ENCODE data around the gene GAB2.

The GAB2 gene

DNA sequence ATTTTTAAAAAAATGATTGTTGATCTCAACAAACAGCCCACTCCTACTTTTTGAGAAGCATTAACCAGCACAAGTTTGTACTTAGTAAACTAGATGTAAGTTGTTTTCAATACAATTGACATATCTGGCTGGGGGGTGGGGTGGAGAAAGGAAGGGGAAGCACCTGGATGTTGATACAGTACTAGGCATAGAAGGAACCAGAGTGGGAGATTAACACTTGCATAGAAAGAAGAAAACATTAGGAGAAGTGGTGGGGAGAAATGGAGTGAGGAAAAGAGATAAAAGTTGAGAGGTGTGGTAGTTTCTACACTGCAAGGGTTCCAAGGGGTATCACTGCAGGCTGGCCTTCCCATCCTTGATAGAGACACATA, 10.6 kb upstream of the GAB2 start:
- DNase-seq (ENCODE audit: low spot score) = no peak

DNA sequence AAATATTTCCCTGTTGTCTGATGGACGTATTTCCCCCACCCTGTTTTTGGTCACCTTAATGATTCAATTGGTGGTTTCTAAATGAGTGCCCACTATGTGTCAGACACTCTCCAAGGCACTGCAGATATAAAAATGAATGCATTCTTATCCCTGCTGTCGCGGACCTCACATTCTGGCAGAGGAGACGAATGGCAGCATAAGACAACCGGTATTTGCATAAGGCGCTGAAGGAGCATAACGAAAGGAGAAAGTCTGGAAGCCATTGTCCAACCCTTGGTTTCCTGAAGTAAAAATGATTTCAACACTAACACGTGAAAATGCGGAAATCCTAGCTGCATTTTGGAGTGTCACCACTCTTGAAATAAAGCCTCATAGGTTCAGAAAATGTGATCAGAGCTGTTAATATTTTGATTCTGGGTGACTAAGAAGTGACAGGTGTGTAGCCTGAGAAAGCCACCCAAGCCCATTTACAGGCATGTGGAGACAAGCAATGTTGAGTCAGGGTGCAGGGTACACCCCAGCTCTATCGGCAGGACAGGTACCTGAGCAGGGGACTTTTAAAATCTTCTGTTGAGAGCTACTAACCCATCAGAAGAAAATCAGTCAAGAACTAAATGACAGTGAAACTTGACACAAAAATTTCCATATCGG, 10.1 kb upstream of the GAB2 start:
- no peak for DNase-seq (ENCODE audit: low spot score)

DNA sequence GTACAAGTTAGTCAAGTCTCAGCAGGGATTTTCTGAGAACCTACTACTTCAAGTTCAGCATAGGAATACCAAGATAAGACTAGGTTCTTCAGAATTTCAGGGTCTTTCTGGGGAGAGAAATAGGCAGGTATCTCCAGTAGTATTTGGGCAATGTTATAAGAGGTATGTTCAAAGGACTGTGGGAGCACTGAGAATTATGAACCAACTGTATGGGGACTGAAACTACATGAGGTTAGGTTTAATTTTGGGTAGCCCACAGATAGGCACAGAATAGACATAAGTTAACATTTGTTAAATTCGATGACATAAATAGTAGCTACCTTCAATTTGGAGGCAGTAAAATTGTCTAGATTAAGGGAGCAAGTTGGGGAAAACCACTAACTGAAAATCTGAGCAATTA, 9.2 kb upstream of the GAB2 start:
- no peak for DNase-seq (ENCODE audit: low spot score)

DNA sequence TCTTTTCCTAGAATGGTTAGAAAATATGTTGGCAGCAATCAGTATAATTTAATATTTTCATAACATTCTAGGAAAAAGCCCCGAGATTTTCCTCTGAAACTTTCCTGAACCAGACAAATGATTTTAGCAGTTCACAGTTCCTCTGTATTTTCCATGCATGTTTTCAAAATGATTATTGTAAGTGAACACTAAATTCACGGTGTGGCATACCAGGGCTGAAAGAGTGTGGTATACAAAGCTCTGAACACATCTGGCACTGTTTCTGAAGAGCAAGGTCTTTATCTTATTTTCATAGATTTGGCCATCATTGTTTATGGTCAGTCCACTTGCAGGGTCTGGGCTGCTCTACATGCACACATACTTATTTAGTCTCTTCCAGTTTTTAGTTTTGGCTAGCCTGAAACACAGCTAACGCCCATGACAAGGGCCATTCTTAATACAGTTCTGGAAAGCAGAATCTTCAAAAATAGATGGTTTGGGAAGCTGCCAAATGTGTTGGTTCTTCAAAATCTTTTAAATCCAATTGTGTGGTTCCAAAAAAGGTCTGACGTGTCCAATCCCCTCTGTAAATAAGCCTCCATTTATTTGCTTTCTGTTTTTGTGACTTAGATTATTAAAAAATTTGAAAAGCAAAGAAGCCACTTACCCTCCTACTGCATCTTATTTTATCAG, 7.9 kb upstream of the GAB2 start:
- DNase-seq (ENCODE audit: low spot score) = no peak

DNA sequence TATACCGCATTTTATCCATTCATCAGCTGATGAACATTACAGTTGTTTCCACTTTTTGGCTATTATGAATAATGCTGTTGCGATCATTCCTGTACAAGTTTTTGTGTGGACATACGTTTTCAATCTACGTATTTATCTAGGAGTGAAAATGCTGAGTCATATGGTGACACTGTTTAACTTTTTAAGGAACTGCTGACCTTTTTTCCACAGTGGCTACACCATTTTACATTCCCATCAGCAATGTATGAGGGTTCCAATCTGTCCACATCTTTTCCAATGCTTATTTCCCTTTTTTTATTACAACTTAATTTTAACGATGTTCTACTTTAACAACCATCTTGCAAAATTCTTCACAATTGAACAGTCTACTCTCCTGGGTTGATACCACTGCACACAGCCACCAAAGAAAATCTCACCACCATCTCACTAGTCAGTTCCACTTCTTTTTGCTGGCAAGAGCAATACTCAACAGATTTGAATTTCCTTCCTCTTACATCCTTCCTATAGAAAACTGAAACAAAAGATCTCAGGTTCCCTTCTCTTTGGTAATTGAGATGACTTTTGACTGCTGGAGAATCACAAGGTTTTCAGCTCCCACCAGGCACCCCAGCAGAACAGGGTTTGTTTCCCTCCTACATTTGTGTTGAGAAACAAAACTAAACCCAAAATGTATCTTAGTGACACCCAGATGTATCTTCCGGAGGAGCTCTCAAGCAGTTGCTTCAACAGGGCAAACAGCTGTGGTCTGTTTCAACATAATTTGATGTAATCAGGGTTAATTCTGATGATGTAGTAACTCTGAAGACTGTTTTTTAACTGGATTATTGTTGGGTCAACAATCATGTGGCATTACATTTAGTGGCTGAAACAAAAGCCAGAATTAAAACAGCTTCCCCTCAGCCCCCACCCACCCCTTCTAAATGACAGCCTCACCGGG, 7.0 kb upstream of the GAB2 start:
- DNase-seq (ENCODE audit: low spot score) = no peak

DNA sequence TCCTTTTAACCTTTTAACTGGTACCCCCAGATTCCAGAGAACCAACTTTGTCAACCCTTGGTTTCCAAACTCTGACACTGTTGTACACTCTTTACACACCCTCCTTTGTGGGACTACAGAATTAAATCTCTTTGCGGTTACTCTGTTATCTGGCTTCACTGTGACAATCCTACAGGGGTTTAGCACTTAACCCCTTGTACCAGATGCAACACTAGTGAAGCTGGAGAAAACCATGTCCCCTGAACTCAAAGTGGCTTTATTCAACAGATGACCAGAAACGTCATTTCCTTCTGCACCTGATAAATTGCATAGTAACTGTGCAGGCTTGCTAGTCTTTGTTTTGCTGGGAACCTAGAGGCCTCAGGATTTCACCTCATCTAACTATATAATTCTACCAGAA, 5.6 kb upstream of the GAB2 start:
- DNase-seq (ENCODE audit: low spot score) = no peak

DNA sequence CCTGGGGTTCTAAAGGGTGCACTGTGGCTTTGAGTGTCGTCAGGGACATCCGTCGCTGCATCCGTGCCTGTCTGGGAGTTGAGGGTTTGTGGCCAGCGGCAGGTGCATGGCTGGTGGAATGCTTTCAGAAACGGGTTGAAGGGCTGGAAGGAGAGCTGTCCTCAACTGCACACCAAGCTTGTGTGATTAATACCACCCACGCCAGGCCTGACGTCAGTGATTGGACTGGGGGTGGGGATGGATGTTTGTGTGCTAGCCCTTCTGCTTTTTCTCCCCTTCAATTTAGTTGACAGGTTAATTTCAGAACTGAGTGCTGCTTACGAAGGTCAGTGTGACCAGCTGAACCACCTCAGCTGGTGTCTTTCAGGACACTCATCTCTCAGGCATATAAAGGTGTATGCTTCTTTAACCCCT, 3.2 kb upstream of the GAB2 start:
- DNase-seq (ENCODE audit: low spot score) = no peak

DNA sequence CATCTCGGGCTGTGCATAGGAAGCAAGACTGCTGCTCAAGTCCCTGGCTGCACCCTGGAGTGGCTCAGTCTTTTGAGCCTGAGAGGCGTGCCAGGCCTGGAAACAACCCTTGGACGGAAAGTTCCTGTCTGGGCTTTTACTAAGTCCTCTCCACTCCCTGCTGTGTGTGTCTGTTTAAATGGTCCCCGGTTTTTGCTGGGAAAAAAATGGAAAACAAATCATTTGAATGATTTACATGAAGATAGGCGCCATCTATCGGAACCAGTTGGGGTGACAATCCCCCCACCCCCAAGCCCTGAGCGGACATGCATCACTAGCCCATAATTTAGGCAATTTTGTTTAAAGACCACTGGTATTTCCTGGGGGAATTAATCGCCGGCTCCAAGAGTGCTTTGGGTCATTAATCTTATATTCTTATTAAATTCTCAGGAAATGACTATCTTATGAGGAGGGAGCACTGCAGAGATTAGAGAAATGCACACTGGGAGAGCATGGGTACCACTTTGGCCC, 2.7 kb upstream of the GAB2 start:
- DNase-seq (ENCODE audit: low spot score) = no peak

DNA sequence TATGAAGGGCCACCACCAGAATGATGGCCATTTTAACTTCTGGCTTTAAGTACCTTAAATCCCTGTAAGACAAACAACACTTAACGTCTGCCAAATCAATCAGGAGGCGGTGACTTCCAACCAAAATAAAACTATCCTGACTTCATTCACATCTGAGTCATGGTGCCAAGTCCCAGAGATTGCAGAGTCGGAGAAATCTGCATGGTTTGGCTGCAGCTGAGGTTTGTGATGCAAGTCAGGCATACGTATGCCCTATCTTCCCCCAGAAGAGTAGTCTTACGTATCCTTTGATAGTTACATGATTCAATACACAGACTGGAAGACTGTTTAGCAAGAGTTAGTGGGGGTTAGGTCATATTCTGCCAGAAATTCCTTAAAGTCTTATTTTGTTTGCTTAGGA, 1.7 kb upstream of the GAB2 start:
- no peak for DNase-seq (ENCODE audit: low spot score)

DNA sequence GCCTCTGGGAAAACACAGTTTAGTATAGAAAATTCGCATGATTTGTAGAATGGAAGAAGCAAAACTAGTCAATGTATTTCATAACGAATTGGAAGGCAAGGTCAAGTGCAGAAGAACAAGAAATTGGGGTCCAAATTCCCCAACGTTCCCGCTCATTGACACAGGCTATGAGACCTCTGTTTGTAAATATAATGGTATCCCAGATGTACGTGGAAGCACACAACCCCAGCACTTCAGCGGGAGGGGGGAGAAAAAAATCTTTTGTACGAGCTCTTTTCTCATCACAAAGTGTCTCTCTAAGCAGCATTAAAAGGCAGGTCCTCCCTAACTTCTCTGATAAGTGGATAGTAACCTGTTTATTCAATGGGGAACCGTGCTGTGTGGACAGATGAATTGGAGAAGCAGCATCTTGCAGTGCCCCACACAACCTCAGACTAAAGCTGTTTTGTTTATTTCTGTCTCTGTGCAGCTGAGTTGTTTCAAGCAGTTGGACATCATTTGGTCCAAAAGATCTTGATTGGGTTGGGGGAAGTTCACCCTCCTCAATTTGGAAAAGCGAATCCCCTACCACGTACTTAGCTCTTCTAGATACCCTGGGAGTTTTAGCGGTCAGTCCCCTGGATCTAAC, 1.1 kb upstream of the GAB2 start:
- DNase-seq (ENCODE audit: low spot score) = no peak

DNA sequence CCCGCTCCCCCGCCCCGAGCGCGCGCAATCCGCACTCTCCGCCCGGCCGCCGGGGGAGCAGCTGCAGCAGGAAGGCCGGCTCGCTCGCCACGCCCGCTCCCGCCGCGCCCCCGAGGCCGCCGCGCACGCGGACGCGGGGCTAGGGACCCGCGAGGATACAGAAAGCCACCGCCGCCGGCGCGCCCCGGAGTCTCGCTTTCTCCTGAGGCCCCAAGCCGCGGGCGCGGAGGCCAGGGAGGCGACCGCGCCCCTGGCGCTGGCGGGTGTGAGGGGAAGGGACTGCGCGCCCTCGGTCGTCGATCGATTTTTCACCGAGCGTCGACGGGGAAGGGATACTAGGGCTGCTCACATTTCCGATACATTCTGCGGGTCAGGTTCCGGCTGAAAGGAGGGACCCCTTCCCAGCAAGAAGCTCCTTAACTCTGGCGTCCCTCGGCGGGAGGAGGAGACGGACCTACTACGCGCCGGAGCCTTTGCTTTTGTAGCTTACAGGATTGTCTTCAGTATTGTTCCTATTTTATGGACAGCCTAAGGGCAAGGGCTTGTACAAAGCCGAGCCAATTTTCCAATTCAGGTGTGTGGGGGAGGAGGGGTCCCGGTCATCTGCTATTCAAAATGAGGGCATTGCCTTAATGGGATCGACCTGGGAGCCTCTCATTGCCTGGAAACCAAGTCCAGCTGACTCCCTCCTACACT, 416 bp upstream of the GAB2 start:
- no peak for DNase-seq (ENCODE audit: low spot score)

DNA sequence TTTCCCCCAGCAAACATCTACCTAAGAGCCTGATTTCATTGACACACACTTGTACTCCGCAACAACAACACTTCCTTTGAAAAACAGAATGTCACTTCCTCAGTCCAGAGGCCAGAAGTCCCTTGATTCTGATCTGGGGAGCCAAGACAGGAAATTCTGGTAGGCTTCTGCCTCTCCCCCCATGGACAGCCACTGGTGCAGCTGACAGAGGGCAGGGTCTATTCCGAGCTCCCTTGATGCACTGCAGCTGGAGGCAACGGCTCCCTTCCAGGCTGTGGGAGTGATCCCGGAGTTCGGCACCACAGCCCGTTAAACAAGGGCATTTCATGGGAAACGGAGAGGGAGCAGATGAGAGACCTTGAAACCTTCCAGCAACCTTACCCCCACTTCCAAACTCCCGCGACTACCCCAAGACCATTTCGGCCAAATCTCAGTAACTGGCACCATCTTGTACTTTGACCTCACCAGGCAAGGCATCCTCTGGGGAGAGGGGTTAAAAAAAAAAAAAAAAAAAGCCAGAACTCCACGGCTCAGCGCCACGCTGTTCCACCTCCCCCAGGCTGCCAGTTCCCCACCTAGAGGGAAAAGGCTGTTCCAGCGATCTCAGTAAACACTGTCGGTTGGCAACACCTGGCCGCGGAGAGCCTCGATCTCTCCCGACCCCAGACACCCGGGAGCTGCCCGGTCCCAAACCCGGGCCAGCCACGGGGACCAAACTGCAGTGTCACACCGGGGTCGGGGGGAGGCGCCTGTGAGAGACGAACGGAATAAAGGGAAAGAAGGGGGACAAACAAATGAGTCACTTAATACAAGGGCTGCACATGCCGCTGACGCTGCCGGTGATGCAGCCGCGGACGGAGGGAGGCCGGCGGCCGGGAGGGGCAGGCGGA, 1.1 kb downstream of the GAB2 start:
- peak; percentile 16 for DNase-seq (ENCODE audit: low spot score)

DNA sequence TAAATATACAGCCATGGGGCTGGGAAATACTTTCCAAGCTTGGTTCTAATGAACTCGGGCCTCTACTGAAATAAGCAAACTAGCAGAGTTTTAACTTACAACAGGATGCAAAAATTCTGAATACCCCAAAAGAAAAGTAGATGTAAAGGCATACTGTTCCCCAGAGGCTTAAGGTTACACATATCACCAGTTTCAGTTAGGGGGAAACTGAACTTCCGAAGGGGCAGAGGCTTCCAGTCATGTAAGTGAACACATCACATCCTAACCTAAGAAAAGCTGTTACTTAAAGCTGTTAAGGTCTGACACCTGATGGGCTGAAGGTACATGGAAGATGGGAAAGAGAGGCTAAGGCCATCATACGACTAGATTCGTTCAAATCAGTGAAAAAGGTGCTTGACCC, 2.3 kb downstream of the GAB2 start:
- no peak for DNase-seq (ENCODE audit: low spot score)

DNA sequence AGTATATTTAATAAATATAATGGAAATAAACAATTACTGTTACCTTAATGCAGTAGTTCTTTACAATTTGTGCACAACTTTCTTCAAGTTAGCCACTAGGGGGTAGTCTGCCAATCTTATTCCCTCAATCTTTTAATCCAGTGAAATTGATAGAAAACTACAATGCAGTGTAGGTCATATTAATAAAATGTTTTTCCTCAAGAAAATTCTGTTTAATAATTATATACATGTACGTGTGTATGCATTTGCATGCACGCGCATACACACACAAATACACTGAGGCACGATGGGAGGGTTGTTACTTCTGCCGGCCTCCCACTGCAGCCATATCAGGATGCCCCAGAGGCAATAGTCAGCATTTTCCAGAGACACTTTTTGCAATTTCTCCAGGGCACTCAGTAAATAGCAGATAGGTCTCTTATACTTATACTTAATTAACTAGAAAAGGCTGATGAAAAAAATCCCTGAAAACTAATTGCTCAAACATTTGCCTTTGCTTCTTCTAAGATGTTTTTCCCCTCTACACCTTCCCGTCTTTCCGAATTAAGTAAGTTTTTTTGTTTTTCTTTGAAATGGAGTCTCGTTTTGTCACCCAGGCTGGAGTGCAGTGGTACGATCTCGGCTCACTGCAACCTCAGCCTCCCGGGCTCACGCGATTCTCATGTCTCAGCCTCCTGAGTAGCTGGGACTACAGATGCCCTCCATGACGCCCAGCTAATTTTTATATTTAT, 3.1 kb downstream of the GAB2 start:
- DNase-seq (ENCODE audit: low spot score) = no peak

DNA sequence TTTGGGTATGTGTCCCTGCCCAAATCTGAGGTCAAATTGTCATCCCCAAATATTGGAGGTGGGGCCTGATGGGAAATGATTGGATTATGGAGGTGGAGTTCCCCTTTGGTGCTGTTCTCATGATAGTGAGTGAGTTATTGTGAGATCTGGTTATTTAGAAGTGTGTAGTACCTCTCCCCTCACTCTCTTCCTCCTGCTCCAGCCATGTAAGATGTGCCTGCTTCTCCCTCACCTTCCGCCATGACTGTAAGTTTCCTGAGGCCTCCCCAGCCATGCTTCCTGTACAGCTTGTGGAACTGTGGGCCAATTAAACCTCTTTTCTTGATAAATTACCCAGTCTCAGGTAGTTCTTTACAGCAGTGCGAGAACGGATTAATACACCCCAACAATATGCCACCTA, 9.0 kb downstream of the GAB2 start:
- DNase-seq (ENCODE audit: low spot score) = no peak

DNA sequence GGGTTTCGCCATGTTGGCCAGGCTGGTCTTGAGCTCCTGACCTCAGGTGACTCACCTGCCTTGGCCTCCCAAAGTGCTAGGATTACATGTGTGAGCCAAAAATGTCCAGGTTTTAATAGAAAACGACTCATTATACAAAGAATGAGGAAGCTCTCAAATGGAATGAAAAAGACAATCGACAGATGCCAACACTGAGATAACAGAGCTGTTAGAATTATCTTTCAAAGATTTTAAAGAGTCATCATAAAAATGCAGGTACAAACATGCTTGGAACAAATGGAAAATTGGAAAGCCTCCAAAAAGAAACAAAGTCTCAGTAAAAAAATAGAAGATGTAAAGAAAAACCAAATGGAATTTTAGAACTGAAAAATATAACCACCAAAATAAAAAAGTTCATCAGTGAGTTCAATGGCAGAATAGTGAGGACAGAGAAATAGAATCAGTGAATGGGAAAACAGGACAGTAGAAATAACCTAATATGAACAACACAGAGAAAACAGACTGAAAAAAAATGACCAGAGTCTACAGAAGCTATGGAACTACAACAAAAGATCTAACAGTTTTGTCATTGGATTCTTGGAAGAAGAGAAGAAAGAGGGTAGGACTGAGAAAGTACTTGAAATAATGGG, 10.9 kb downstream of the GAB2 start:
- no peak for DNase-seq (ENCODE audit: low spot score)

DNA sequence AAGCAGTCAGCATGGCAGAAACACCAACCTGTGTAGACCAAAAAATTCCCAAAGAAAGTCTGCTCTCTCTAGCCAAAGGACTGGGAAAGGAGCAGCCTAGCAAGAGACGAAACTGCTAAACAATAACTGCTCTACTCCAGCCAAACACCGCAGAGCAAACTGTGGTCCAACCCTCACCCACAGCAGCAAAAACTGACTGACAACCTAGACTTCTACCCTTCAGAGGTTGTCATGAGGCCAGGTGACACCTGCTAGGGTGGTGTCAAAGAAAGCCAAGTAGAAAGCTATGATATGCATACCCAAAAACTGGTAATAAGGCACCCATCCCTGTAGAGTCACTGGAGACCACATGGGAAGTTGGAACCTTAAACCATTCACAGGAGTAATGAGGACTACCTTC, 11.8 kb downstream of the GAB2 start:
- no peak for DNase-seq (ENCODE audit: low spot score)

DNA sequence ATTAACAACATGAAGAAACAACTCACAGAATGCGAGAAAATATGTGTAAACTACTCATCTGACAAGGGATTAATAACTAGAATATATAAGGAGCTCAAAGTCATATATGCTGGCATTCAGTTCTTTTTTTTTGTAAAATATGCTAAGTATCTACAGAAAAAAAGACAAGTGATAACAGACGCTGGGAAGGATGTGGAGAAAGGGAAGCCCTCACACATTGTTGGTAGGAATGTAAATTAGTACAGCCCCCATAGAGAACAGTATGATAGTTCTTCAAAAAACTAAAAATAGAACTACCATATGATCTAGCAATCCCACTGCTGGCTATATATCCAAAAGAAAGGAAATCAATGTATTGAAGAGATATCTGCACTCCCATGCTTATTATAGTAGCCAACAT, 13.8 kb downstream of the GAB2 start:
- no peak for DNase-seq (ENCODE audit: low spot score)

DNA sequence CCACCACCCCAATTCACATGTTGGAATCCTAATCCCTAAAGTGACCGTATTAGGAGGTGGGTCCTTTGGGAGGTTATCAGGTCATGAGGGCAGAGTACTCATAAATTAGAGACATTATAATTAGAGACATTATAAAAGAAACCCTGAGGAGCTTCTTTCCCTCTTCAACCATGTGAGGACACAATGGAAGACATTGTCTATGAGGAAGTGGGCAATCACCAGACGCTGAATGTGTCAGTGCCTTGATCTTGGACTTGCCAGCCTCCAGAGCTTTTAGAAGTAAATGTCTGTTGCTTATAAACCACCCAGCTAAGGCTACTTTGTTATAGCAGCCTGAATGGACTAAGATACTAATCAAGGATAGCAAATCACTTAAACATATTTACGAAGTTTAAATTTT, 14.8 kb downstream of the GAB2 start:
- no peak for DNase-seq (ENCODE audit: low spot score)

DNA sequence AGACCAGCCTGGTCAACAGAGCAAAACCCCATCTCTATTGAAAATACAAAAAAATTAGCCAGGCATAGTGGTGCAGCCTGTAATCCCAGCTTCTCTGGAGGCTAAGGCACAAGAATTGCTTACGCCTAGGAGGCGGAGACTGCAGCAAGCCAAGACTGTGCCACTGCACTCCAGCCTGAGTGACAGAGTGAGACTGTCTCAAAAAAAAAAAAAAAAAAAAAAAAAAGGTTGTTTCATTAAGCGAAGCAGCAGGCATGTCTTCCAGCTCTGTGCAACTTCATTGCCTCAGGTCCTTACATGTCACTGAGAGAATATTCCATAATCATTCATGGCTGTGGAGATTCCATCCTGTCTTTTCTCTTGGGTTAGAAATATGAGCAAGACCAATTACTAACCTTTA, 16.9 kb downstream of the GAB2 start:
- DNase-seq (ENCODE audit: low spot score) = no peak

All from hematopoietic multipotent progenitor cell treated with erythropoietin and hydrocortisone succinate and interleukin-3 and kit ligand, for 17 days (in vitro differentiated cells).